Thyroid gland (tissue), 4 donors: ENCODE measurements around the gene FREY1.

ENCODE experiments used
- CTCF ChIP-seq, 6 experiments: fragments of 200-600 bp in 3 of 6; fragments of 450-650 bp in 3 of 6; sonication (generic) in 3 of 6; IDR thresholded peaks; one replicate each; pipeline ENCODE4 v1.5.1; 2016 to 2019; ENCODE audit warnings: antibody characterized with exemption in 6 of 6, mild to moderate bottlenecking in 2 of 6, inconsistent platforms in 1 of 6, moderate library complexity in 1 of 6
- POLR2A ChIP-seq, 2 donors: fragments of 450-650 bp; IDR thresholded peaks; one replicate each; pipeline ENCODE4 v1.6.1; 2017; ENCODE audit warnings: antibody characterized with exemption in 2 of 2, mild to moderate bottlenecking in 2 of 2, moderate library complexity in 1 of 2

DNA sequence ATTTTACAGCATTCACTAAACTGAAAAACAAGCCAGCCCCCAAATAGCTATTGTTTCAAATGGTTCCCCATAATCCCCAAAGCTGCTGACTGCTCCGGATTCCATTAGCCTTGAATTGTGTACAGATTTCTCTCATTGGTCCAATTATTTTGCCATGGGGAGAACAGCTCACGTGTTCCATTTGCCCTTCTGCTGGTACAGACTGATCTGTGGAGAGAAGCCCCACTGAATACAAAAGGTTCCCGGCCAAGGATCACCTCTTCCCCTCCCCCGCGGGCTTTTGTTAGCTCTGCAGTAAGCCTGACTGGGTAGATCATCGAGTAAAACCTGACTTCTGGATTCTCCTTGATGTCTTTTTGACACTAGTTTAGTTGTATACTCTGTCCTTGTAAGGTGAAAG is 30.7 kb downstream of the FREY1 start:
- TF ChIP-seq CTCF (IDR thresholded peaks at IDR 0.05) (no peak), POLR2A (IDR thresholded peaks at IDR 0.05) (no peak)
